Endothelial cell of umbilical vein (primary cell): ENCODE measurements around the gene CAPN15. TPM values are rescaled to one million over a fixed set of nuclear protein-coding genes. Genes with fewer than 3 reads are reported as not detected.

Experiments used
- BruUV-seq: library from RNA; stranded (reverse); fragments of 400-500 nt; replicated peaks from 2 replicates; lab custom pipeline; 2021; lab: Mats Ljungman, UMichigan
- CTCF ChIA-PET: fragments of 300-600, 350-600 bp; sonication (Branson Sonifier 250); formaldehyde crosslinking; loops from one replicate; lab custom pipeline; 2021; ENCODE audit warnings: antibody characterized with exemption, inconsistent platforms; lab: Charles Lee
- POLR2A ChIA-PET: fragments of 300-600, 350-600 bp; sonication (Branson Sonifier 250); formaldehyde crosslinking; loops from one replicate; lab custom pipeline; 2021; ENCODE audit warnings: antibody characterized with exemption, inconsistent platforms; lab: Charles Lee
- DNase-seq: peaks from one replicate; pipeline ENCODE4 v3.0.0-alpha.2; 2011; ENCODE audit warnings: low read depth, low spot score
- FAIRE-seq: peaks from 2 replicates; lab custom pipeline; 2011; peaks lifted over from hg19 to GRCh38; lab: Jason Lieb, UNC
- H2AFZ ChIP-seq: 2 replicates; pipeline ENCODE4 v1.6.0; 2012; ENCODE audit warnings: low read depth, low read length, control low read depth, inconsistent platforms
- H3K27ac ChIP-seq: 2 replicates; pipeline ENCODE4 v1.5.1; 2011; ENCODE audit warnings: low read depth, mild to moderate bottlenecking, control low read depth, low read length, moderate library complexity; ENCODE audit not compliant: insufficient read depth
- H3K27me3 ChIP-seq, 2 experiments: 2 replicates each; pipeline versions ENCODE4 v1.6.0 to v1.6.1; 2011; ENCODE audit warnings: low read length in 2 of 2, mixed read lengths in 1 of 2; ENCODE audit not compliant: control insufficient read depth in 2 of 2, insufficient read depth in 2 of 2
- H3K36me3 ChIP-seq, 2 experiments: 2 replicates in 1 of 2; 3 replicates in 1 of 2; pipeline ENCODE4 v1.5.1; 2011; ENCODE audit warnings: low read length in 2 of 2, mild to moderate bottlenecking in 1 of 2, moderate library complexity in 1 of 2; ENCODE audit not compliant: control insufficient read depth in 2 of 2, insufficient read depth in 2 of 2; ENCODE audit errors: extremely low read depth in 1 of 2
- H3K4me1 ChIP-seq: 3 replicates; pipeline ENCODE4 v1.5.1; 2011; ENCODE audit warnings: mild to moderate bottlenecking, low read length; ENCODE audit not compliant: control insufficient read depth, insufficient read depth; ENCODE audit errors: extremely low read depth
- H3K4me2 ChIP-seq: 2 replicates; pipeline ENCODE4 v1.6.1; 2011; ENCODE audit warnings: low read length, control low read depth, mixed read lengths; ENCODE audit not compliant: insufficient read depth
- H3K4me3 ChIP-seq, 3 experiments: fragments of 200-600 bp in 1 of 3; sonication (generic), shearing (Covaris generic) in 1 of 3; replicated peaks in 1 of 3; 2 replicates each; pipeline ENCODE4 v1.5.1; 2011 to 2016; ENCODE audit warnings: control low read depth in 3 of 3, low read length in 3 of 3, mild to moderate bottlenecking in 2 of 3, inconsistent platforms in 1 of 3, low read depth in 1 of 3, moderate library complexity in 1 of 3; ENCODE audit not compliant: insufficient read depth in 1 of 3
- H3K79me2 ChIP-seq: 2 replicates; pipeline ENCODE4 v1.6.0; 2012; ENCODE audit warnings: low read length, inconsistent platforms; ENCODE audit not compliant: control insufficient read depth, insufficient read depth
- H3K9ac ChIP-seq: replicated peaks from 2 replicates; pipeline ENCODE3; 2011; ENCODE audit warnings: low read length, control low read depth; ENCODE audit not compliant: insufficient read depth; ENCODE audit errors: extremely low read depth
- H3K9me1 ChIP-seq: replicated peaks from 3 replicates; pipeline ENCODE4 v1.6.0; 2011; ENCODE audit warnings: mild to moderate bottlenecking, low read length; ENCODE audit not compliant: control insufficient read depth, insufficient read depth; ENCODE audit errors: extremely low read depth
- H3K9me3 ChIP-seq: replicated peaks from 2 replicates; pipeline ENCODE4 v1.5.1; 2012; ENCODE audit warnings: low read length, inconsistent platforms; ENCODE audit not compliant: control insufficient read depth, insufficient read depth
- H4K20me1 ChIP-seq: replicated peaks from 2 replicates; pipeline ENCODE3; 2011; ENCODE audit warnings: mild to moderate bottlenecking, low read length; ENCODE audit not compliant: control insufficient read depth, insufficient read depth; ENCODE audit errors: extremely low read depth
- EZH2 ChIP-seq: IDR thresholded peaks from 2 replicates; pipeline ENCODE4 v1.6.1; 2012; ENCODE audit warnings: borderline replicate concordance, low read depth, mild to moderate bottlenecking, moderate library complexity, low read length, inconsistent platforms; ENCODE audit not compliant: severe bottlenecking
- GATA2 ChIP-seq: IDR thresholded peaks from 2 replicates; pipeline ENCODE4 v1.7.0; 2011; ENCODE audit warnings: low read depth, mild to moderate bottlenecking, moderate library complexity, mixed read lengths, low read length; ENCODE audit not compliant: insufficient read length, insufficient read depth
- JUN ChIP-seq: IDR thresholded peaks from 2 replicates; pipeline ENCODE4 v1.6.1; 2011; ENCODE audit warnings: borderline replicate concordance, low read depth; ENCODE audit not compliant: insufficient read length, insufficient read depth
- POLR2A ChIP-seq: IDR thresholded peaks from 2 replicates; pipeline ENCODE4 v1.6.1; 2012; ENCODE audit warnings: low read depth, mild to moderate bottlenecking, control low read depth, low read length
- POLR2AphosphoS5 ChIP-seq: IDR thresholded peaks from 2 replicates; pipeline ENCODE4 v1.6.1; 2012; ENCODE audit warnings: low read depth, mild to moderate bottlenecking, control low read depth, low read length, moderate library complexity; ENCODE audit not compliant: insufficient read depth
- dilution Hi-C: fragments of 300-500 bp; cut with MboI; formaldehyde crosslinking; loops from one replicate; pipeline ENCODE4 v1.15.0; 2019; ENCODE audit warnings: low sequenced_read_pairs; ENCODE audit not compliant: extremely low pct_ligation_motif_present
- intact Hi-C: fragments of 100-400 bp; cut with micrococcal nuclease; formaldehyde crosslinking; loops from one replicate; pipeline ENCODE4 v1.10.0; 2022
- polyA plus RNA-seq, 4 experiments: library from polyadenylated mRNA; depleted of rRNA in 3 of 4; stranded (reverse) in 3 of 4; unstranded in 1 of 4; fragments of >200 nt; gene quantifications; 2 replicates each; pipeline versions ENCODE4 v1.2.1 to v1.2.3, GENCODE V29; 2011 to 2012; ENCODE audit warnings: missing spikeins in 1 of 4
- total RNA-seq: library from RNA; stranded (reverse); gene quantifications from 2 replicates; pipeline ENCODE4 v1.2.3, GENCODE V29; 2021

CAPN15 gene
- total and polyA plus RNA-seq, 2 donors (not counting 3 experiments of a cell fraction or from before 2014, with no cell fraction given): 33.9 to 65.0 TPM

DNA sequence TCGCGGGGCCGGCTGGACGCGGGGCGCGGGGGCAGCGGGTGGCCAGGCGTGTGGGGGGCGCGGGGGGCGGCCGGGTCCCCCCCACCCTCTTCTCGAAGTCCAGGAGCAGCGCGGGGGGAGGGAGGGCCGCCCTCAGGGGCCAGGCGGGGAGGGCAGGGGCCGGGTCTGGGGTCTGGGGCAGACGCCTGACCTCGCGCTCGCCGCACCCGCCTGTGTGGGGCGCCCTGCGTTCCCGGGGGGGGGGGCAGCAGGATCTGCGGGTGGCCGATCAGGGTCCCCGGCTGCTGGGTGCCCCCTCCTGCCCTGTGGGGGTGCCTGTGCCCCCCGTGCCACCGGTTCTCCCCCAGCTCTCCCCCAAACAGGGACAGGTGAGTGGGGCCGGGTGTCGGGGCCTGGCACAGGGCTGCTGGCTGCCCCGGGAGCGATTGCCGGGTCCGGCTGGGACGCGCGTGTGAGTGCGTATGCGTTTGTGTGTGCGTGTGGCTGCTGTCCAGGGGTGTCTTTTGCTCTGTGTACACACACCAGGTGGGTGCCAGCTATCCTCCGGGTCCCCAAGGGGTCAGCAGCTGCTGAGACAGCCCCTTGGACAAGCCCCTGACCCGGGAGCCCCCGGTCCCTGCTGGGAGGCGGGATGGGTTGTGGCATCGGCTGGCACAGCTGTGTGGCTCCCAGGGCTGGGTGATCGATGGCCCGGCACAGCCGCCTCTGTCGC lies 33.3 kb downstream of the CAPN15 start:
- no peaks in the 10 kb centered on the region for H3K36me3 ChIP-seq
- peak; percentile 89 for TF ChIP-seq EZH2
- TF ChIP-seq GATA2: no peak
- no peak for TF ChIP-seq POLR2A
- TF ChIP-seq POLR2AphosphoS5: no peak
- no TSS peak for BruUV-seq
- no peak overlapping the region for H2AFZ ChIP-seq
- H3K79me2 ChIP-seq: no peaks in the 10 kb centered on the region
- no peak overlapping the region for H3K4me2 ChIP-seq
- POLR2A ChIA-PET: no interaction called here
- DNase-seq: no peak
- H3K9me3 ChIP-seq: no peaks in the 10 kb centered on the region
- peaks cover 14 to 19% of the 10 kb centered on the region in 2 experiments for H3K27me3 ChIP-seq
- dilution Hi-C loops (no loop called here), intact Hi-C loops (no loop called here)
- no peaks in the 10 kb centered on the region for H3K4me1 ChIP-seq
- FAIRE-seq: no peak
- H4K20me1 ChIP-seq: no peaks in the 10 kb centered on the region
- CTCF ChIA-PET: no interaction called here
- no peak overlapping the region for H3K9ac ChIP-seq
- H3K27ac ChIP-seq: no peak overlapping the region
- H3K4me3 ChIP-seq: no peak overlapping the region
- H3K9me1 ChIP-seq: no peaks in the 10 kb centered on the region

DNA sequence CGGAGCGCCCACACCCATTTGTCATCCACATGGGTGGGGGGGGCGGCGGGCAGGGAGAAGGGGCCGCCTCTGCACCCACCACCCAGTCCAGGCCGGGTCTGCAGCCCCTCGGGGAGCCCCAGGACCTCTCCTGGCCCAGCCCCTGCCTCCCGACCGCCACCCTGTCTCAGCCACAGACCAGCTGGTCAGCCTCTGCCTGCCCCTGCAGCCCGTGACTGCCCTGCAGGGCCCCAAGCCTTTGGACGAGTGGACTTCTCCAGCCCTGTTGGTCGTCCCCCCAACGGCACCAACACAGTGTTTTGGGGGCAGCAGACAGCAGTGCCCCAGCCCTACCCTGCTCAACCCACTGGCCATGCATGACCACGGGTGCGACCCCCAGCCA lies 33.9 kb downstream of the CAPN15 start:
- POLR2A ChIA-PET: no interaction called here
- Histone ChIP-seq H3K9me1 (no peaks in the 10 kb centered on the region), H4K20me1 (no peaks in the 10 kb centered on the region), H3K4me1 (peaks cover 4% of the 10 kb centered on the region), H3K4me3 (no peak overlapping the region), H3K27ac (no peak overlapping the region), H3K9ac (no peak overlapping the region), H3K4me2 (no peak overlapping the region), H3K9me3 (no peaks in the 10 kb centered on the region), H3K27me3 (peaks cover 14 to 19% of the 10 kb centered on the region in 2 experiments), H3K36me3 (no peaks in the 10 kb centered on the region), H3K79me2 (no peaks in the 10 kb centered on the region), H2AFZ (no peak overlapping the region)
- FAIRE-seq (no peak), DNase-seq (no peak)
- CTCF ChIA-PET: no interaction called here
- TF ChIP-seq JUN (no peak), POLR2AphosphoS5 (no peak), POLR2A (no peak), GATA2 (no peak)
- BruUV-seq: no TSS peak
- intact Hi-C loops (no loop called here), dilution Hi-C loops (no loop called here)
